K562 (cell line): ENCODE data around the gene GPX7. TPM values are rescaled to one million over a fixed set of nuclear protein-coding genes. Genes with fewer than 3 reads are reported as not detected.
A peak's percentile ranks its signal among the peaks of the same experiment; 100 is the strongest.

Experiments
- CREB3L1 ChIP-seq: fragments of 450-650 bp; IDR thresholded peaks from 2 replicates; pipeline ENCODE4 v1.6.1; 2014; ENCODE audit warnings: low read depth, mild to moderate bottlenecking, moderate library complexity, borderline replicate concordance
- DEAF1 ChIP-seq: fragments of 450-650 bp; formaldehyde crosslinking; IDR thresholded peaks from 2 replicates; pipeline ENCODE4 v1.4.0; 2020; ENCODE audit warnings: mild to moderate bottlenecking, moderate library complexity
- E2F3 ChIP-seq: fragments of 250-450 bp; sonication (Bioruptor Pico); IDR thresholded peaks from 2 replicates; pipeline ENCODE4 v1.4.0; 2020; ENCODE audit warnings: mild to moderate bottlenecking
- ELK1 ChIP-seq: sonication (generic); formaldehyde crosslinking; IDR thresholded peaks from 2 replicates; pipeline ENCODE4 v1.8.1; 2022; ENCODE audit warnings: missing genetic modification reagents
- GABPB1 ChIP-seq: sonication (generic); formaldehyde crosslinking; IDR thresholded peaks from 2 replicates; pipeline ENCODE4 v1.8.0; 2022; ENCODE audit warnings: mild to moderate bottlenecking, missing genetic modification reagents
- GTF3C2 ChIP-seq: IDR thresholded peaks from 3 replicates; pipeline ENCODE4 v1.6.1; 2011; ENCODE audit warnings: borderline replicate concordance, mild to moderate bottlenecking, moderate library complexity; ENCODE audit not compliant: insufficient read length; ENCODE audit errors: extremely low read depth
- MITF ChIP-seq: IDR thresholded peaks from 2 replicates; pipeline ENCODE4 v1.6.1; 2014; ENCODE audit warnings: antibody characterized with exemption
- PHF20 ChIP-seq: fragments of 450-650 bp; IDR thresholded peaks from 2 replicates; pipeline ENCODE4 v1.6.1; 2018; ENCODE audit not compliant: partially characterized antibody
- SRF ChIP-seq, 2 experiments: fragments of 250-450, 450-650 bp in 1 of 2; sonication (Bioruptor Pico) in 1 of 2; sonication (generic) in 1 of 2; formaldehyde crosslinking; IDR thresholded peaks; 2 replicates each; pipeline versions ENCODE4 v1.5.0 to v1.5.1; 2020 to 2022; ENCODE audit warnings: mild to moderate bottlenecking in 1 of 2, missing genetic modification reagents in 1 of 2
- THRB ChIP-seq: fragments of 450-650 bp; formaldehyde crosslinking; conservative IDR thresholded peaks from 2 replicates; pipeline ENCODE4 v1.4.0; 2022; ENCODE audit warnings: mild to moderate bottlenecking, missing genetic modification characterization
- ZHX1 ChIP-seq: fragments of 150-350 bp; conservative IDR thresholded peaks from 2 replicates; pipeline ENCODE4 v1.6.1; 2014; ENCODE audit warnings: low read length
- ZNF23 ChIP-seq: fragments of 250-450 bp; sonication (Bioruptor Pico); IDR thresholded peaks from 2 replicates; pipeline ENCODE4 v1.4.0; 2020; ENCODE audit warnings: mild to moderate bottlenecking
- polyA plus RNA-seq, 8 experiments: library from polyadenylated mRNA; depleted of rRNA in 4 of 8; stranded (reverse) in 5 of 8; unstranded in 3 of 8; fragments of >200 nt; fragmentation: Nextera tagmentation in 2 of 8; fragmentation: Illumina TruSeq in 1 of 8; extraction: Ambion mirVana in 2 of 8; extraction: Trizol in 1 of 8; gene quantifications; 2 replicates each; pipeline versions ENCODE4 v1.2.1 to v1.2.3, GENCODE V29; 2011 to 2014; ENCODE audit warnings: inconsistent platforms in 1 of 8, missing spikeins in 1 of 8
- total RNA-seq, 7 experiments: library from RNA; depleted of rRNA in 6 of 7; stranded (reverse); fragments of >200 nt in 6 of 7; fragmentation: Illumina TruSeq in 2 of 7; extraction: Trizol in 2 of 7; gene quantifications; 2 replicates each; pipeline versions ENCODE4 v1.2.1 to v1.2.3, GENCODE V29; 2011 to 2021; ENCODE audit warnings: low replicate concordance in 1 of 7

Gene GPX7
- total and polyA plus RNA-seq, 9 of the 15 experiments (the other 6 are each of a cell fraction or from before 2014, with no cell fraction given): 0.08 TPM; not detected in 8

- TF ChIP-seq GTF3C2: no peak
- no peak for TF ChIP-seq ELK1 (CRISPR knock-in tag)
- TF ChIP-seq E2F3 (CRISPR knock-in tag): no peak
- no peak for TF ChIP-seq CREB3L1
- TF ChIP-seq ZHX1: no peak
- TF ChIP-seq THRB (CRISPR knock-in tag): no peak
- TF ChIP-seq MITF: no peak
- no peak for TF ChIP-seq SRF (CRISPR knock-in tag; IDR thresholded peaks at IDR 0.05)
- TF ChIP-seq ZNF23 (CRISPR knock-in tag): no peak
- TF ChIP-seq PHF20: peak; percentile 26
- no peak for TF ChIP-seq DEAF1
- TF ChIP-seq GABPB1 (CRISPR knock-in tag): peak; percentile 45; the same call in 1 of the 2 replicates
Measured at GRCh38 chr1:52553362-52554266, 48.6 kb upstream of the GPX7 start (continued).
